Kidney glomerular epithelial cell (primary cell): ENCODE data around the gene ICOSLG.
"Not testable (repeated sequence)": the region's sequence is repeated elsewhere in the genome, so short reads cannot be mapped to it uniquely, and the experiment has no call there.

Experiments
- DNase-seq: peaks from one replicate; lab custom pipeline; 2025; lab: John Stamatoyannopoulos, UW

The ICOSLG gene

DNA sequence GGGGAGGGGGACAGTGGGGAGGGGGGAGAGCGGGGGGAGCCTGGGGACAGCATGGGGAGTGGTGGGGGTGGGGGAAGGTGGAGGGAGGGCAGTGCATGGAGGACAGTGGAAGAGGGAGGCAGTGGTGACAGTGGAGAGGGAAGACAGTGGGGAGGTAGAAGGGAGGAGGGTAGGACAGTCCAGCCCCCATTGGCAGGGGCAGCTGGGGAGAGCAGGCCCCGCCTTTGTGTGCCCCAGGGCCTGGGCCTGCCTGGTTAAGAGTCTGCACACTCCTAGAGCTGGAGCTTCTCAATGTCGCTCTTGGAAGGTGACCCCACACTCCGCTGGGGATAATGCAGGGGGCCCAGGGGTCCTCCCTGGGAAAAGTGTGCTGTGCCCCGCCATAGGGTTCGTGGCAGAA lies 15.1 kb downstream of the ICOSLG start:
- not testable (repeated sequence) for DNase-seq

DNA sequence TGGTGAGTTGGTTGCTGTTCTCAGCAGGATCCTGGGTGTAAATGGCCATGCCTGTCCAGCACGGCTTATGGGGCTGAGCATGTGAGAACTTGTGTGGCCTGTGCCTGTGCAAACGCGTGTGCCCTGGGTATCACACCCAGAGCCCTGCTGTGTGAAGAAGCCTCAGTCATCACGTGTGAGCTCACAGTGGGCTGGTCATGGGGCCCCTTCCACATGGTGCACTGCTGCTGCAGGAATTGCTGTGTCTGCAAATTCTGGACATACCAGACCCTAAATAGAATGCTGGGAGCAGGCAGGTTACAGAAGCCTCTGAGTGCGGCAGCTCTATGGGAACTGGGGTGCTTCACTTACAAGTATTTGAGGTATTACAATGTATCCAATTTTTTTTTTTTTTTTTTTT lies 17.4 kb downstream of the ICOSLG start:
- not testable (repeated sequence) for DNase-seq

DNA sequence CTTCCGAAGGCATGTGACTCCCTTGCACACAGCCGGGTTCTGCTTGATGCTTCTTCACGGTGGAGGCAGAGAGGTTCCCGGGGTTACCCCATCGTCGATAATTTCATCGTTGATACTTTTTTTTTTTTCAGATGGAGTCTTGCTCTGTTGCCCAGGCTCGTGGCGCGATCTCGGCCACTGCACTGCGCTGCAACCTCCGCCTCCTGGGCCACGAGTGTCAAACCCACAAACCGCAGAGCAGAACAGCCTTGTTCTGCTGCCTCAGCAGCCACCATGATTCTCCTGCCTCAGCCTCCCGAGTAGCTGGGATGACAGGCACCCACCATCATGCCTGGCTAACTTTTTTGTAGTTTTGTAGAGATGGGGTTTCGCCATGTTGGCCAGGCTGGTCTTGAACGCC lies 20.1 kb downstream of the ICOSLG start:
- not testable (repeated sequence) for DNase-seq

DNA sequence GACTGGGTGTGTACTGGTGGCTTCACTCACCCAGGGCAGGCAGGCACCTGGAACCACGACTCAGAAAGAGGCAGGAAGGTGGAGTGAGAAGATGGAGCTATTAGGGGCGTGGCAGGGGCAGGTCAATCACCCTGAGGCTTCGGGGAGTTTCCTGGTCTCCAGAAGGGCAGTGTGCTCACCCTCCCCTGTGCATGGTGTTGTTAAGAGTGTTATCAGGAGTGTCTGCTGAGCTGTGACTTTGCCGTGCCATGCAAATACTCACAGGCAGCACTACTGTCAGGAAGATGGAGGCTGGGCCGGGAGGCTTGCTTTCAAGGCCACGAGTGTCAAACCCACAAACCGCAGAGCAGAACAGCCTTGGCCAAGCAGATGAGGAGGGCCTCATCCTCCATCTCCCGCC lies 22.3 kb downstream of the ICOSLG start:
- DNase-seq = not testable (repeated sequence)

DNA sequence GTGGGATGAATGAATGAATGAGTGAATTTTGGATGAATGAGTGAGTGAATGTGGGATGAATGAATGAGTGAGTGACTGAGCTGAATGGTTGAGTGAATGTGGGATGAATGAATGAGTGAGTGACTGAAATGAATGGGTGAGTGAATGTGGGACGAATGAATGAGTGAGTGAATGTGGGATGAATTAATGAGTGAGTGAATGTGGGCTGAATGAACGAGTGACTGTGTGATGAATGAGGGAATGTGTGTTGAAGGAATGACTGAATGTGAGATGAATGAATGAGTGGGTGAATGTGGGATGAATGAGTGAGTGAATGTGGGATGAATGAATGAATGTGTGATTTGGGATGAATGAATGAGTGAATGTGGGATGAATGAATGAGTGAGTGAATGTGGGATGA lies 28.8 kb downstream of the ICOSLG start:
- DNase-seq = not testable (repeated sequence)

DNA sequence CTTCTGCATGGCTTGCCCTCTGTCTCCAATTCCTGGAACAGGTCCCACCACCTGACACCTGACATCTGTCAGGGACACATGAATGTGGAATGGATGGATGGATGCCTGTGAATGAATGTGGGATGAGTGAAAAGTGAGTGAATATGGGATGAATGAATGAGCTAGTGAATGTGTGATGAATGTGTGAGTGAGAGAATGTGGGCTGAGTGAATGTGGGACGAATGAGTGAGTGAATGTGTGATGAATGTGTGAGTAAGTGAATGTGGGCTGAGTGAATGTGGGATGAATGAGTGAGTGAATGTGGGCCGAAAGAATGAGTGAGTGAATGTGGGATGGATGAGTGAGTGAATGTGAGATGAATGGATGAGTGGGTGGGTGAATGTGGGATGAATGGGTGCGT lies 29.2 kb downstream of the ICOSLG start:
- not testable (repeated sequence) for DNase-seq

DNA sequence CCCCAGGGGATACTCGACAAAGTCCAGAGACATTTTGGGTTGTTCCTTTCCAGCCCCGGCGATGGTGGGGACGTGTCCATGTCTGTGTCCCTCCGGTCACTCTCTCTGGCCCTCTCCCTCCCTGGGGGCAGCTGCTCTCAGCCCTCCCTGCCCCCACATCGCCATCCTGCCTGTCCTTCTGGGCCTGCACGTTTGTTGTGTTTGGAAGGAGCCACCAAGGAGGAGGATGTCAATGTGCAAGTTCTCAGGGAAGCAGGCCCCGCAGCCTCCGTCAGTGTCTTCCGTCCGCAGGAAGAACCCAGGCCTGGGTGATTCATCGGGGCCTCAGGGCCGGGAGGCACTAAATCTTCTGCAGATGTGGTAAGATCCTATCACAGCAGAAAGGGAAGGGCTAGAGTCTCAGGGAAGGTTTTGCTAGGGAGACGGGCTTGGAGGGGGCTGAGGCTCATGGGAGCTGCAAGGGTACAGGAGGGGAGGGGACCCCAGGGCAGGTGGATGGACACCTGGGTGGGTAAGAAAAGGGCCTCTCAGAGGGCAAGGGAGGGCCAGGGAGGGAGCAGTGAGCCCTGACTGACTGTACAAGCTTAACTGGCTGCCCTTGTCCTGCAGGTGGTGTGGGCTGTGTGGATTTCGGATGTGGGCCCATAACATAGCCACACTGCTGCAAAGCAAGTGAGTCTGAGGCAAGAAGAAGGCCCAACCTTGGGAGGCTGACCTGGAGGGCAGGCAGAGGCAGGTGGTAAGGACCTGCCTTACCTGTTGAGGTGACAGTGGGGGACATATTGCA lies 32.7 kb downstream of the ICOSLG start:
- DNase-seq = not testable (repeated sequence)

DNA sequence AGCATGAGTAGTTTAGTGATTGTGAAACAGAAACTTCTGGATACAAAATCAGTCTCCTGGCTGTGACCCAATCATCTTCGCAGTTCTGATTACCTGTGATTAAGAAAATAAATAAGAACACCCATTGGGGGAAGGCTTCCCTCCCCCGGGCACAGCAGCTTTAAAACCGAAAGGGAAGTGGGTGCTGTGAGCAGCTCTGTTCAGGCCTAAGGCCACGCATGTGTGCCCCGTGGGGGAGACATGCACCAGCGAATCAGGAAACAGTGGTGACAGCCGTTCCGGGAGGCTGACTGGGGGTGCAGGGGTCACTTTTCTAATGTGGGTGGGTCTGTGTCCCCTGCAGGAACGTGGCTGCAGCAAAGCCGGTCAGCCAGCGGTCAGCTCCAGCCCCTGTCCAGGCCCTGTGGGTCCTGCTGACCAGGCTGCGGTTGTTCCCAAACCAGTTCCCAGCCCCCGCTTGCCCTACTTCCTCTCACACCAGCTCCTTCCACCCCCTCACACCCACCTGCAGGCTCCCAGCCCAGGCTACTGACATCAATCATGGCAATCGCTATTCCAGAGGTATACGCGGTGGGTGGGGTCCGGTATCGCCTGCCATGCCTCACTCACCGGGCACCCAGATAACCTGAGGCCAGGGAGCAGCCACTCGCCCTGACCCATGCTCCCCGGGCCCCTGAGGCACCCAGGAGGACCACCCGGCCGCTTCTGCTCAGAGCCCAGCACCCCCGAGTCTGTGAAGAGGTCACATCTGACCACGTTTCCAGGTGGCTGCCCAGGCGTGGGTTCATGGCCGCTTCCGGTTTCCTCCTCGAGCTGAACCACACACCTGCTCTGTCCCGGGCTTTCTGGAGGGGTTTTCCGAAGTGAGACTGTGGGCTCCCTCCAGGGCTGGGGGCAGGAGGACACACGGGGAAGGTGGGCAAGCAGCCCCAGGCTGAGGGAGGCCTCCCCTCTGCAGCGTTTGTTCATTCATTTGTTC lies 33.8 kb downstream of the ICOSLG start:
- not testable (repeated sequence) for DNase-seq

DNA sequence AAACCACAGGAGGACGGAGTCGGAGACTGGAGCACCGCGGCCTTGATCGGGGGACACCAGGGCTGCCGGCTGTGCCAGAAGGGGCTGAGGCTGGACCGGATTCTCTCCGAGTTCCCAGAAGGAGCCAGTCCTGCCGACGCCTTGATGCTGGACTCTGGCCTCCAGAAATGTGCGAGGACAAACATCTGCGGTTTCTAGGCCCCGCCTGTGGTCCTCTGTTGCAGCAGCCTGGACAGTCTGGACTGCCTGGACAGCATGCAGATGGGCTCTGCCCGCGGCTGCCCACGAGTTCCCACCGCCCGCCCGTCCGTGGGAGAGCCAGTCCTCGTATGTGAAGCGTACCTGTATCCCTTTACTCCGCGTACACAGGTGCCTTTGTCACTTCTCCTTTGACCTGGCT lies 34.6 kb downstream of the ICOSLG start:
- DNase-seq = not testable (repeated sequence)

DNA sequence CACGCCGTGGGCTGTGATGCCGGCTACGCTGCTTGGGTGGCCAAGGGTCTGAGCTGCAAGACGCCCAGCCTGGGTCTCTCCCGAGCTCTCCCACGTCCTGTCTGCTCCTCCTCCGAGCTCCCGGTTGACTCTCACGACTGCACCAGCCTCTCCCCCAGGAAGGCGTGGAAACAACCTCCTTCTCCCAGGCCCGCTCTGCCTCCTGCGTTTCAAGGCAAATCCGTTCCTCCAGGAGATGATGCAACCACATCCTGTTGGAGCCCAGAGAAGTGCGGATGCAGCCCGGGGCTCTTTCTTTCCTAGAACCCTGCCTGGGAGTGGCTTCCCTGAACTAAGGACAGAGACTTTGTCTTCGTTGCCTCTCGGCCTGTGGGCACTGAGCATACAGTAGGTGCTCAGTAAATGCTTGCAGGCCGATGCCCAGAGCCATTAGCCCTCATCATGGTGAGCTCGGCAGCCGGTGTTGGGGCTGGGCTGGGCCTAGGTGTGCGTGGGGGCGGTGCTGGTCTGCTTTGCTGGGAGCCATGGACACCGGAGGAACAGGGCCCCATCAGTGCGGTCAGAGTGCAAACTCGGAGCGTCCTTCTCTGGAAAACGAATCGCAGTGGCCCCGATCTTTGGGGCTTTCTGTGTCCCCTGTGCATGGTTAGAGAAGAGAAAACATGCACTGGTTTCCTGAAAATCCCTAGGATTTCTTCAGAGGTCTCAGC lies 38.0 kb downstream of the ICOSLG start:
- not testable (repeated sequence) for DNase-seq

DNA sequence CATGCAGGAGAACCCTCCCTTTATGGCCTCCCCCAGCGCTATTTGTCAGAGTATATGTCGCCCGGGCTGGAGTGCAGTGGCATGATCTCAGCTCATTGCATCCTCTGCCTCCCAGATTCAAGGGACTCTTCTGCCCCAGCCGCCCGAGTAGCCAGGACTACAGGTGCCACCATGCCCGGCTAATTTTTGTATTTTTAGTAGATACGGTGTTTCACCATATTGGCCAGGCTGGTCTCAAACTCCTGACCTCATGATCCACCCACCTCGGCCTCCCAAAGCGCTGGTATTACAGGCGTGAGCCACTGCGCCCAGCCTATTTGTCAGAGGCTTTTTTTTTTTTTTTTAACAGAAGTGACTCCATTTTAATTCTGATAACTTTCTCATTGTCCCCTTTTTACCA lies 40.7 kb downstream of the ICOSLG start:
- DNase-seq = not testable (repeated sequence)

DNA sequence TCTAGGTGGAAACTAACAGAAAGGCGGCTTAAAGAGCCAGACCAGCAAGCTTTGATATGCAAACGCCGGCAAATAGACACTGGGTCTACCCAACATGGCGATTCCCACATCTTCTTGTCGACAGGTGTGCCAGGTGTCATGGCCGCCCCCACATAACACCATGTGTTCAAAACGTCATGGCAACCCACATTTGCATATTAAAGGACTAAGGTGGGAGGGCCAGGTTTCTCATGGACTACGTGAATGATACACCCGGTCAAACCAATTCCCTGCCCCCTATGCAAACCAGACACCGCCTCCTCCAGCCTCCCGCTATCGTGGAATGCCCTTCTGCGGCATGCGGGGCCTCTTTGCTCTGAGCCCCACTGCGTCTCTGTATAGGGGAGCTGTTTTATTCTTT lies 41.3 kb downstream of the ICOSLG start:
- no peak for DNase-seq

DNA sequence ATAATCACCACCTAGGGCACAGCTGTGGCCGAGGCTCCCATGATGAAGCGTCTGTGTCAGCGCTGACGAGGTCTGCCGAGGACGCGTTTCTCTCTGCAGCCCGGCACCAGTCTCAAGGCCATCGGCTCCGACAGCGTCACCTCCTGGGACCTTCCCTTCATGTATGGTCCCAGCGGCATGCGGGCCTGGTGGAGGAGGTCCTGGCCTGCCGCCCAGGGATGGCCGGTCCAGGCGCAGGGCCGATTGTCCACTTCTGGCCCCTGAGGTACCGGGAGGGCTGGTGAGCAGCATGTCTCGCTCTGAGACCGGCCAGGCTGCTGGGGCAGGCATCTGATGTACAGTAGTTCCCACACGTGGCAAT lies 43.6 kb downstream of the ICOSLG start:
- DNase-seq = not testable (repeated sequence)

DNA sequence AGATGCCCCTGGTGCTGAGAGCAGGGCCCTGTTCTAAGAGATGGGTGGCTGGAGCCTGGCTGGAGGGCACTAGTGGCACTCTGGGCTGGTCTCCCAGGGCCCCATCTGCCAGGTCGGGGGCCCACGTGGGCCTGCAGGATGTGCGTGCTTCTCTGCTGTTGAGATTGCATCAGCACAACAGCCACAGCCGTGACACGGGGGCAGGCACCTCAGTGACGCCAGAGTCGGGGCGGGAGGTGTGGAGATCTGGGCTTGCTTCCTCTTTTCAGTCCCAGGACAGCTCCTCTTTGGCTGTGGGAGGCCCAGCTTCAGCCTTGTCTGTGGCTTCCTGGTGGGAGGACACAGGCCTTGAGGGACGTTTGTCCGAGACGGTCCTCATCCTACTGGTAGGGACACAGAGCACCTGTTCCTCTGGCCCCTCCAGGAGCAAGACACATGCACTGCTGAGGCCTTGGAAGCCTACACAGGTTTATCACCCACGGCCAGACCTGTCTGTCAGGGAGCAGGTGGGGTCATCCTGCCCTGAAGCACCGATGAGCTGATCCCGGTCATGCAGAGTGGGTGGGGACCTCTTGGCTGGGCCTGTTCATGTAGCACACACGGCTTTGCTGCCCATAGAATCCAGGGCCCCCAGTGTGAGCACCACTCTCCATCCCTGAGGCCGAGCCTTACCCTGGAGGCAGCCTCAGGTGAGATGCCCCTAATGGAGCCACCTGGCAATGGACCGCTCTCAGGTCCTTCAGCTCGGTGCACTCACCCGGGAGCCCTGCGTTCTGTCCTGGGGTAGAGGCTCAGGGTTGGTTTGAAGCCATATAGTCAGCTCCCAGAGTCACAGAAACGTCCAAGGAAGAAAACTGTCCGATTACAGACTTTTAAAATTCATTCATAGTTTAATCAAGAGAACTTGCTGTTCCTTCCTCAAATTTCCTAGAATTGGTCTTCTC lies 44.3 kb downstream of the ICOSLG start:
- not testable (repeated sequence) for DNase-seq

DNA sequence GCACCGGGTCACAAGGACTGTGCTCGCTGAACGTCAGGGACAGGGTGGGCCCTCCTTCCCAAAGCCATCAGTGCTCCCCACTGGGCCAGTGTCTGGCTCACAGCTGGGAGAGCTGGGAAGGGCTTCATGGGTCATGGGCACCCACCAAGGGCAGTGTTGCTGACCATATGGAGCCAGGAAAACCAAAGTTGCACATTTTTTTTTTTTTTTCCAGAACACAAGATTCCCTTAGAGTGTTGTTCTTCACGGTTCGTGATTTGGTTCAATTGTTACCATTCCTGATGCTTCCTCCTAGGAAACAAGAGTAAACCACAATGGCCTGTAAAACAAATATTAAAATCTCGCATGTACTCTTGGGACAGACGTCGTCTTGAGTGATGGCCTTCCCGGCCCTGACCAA lies 45.9 kb downstream of the ICOSLG start:
- DNase-seq = not testable (repeated sequence)

DNA sequence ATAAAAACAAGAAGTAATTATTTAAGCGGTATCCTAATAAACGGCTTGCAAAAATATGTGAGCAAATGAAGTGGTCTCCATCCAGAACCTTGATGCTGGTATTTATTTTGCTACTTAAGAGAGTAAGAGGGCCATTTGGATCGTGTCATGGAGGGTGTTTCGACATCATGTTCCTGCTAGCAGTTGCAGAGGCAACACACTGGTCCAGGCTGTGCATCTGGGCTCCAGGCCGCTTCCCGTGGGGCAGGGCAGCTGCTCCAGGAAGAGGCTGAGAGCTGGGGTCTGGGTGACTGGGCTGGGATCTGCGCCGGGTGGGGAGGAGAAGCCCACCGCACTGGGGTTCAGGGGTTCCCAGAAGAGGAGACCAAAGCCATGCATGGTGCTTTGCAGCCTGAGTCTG lies 46.3 kb downstream of the ICOSLG start:
- not testable (repeated sequence) for DNase-seq

DNA sequence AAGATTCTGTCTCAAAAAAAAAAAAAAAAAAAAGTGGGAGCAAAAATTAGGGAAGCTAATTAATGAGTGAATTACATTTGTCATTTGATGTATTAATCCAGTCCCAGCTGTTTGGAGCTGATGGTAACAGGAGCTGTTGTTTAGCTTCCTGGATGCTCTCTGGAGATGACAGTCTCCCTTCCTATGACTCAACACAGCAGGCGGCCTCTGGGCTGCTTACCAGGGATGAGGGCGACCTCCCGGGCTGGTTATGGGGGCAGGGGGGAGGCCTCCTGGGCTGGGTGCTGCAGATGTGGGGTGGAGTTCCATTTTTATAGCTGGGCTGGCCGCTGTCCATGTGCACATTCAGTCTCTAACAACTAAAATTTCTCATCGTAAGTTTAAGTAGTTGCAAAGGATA lies 47.6 kb downstream of the ICOSLG start:
- not testable (repeated sequence) for DNase-seq

DNA sequence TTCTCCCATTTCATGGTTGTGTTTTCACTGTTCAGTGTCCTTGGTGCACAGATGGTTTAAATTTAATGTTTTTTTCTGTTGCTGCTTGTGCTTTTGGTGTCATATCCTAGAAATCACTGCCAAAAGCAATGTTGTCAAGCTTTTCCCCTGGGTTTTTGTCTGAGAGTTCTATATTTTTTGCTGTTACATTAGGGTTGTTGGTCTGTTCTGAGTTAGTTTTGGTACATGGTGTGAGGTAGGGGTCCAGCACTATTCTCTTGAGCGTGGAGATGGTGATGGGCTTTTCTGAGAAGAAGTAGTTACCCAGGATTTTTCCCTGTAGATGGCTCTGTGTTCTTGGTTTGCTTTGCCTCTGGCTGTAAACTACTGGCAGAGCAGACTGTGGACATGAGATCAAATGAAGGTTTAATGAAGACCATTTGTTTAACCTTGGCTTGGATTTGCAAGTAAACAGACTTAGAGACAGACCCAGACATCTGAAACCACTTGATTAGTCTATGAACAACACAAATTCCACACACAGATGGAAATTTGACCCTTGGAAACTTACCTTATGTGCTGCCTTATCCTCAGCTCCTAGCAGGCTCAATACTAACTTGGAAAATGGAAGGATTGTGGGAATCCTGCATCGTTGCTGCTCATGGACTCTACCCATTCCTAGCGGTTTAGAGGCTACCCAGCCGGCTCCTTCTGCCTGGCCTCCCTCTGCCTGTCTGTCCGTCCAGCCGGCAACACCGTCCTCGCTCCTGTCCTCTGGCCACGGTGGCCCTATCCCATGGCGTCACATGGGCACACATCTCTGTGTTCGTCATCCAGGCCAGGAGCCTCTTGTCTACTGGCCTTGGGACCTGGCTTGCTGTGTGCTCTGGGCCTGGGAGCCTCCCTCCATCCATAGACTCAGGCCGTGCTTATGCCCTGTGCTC lies 50.1 kb downstream of the ICOSLG start:
- not testable (repeated sequence) for DNase-seq

DNA sequence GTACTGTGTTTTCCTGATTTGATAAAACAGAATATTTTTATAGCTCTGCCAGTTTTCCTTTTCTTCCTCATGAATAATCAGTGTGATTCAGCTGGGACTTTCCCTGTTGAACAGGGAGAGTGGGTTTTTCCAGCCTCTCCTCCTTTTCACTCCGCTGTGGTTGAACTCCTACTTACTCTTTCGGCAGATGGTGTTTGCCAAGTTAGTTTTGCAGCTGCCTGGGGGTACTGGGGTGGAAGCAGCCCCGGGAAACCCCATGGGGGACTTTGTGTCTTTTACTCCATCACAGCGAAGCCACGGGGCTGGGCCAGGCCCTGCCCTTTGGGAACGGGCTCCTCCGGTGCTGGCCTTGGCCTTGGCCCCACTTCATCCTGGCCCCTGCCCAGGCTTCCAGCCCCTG lies 55.9 kb downstream of the ICOSLG start:
- not testable (repeated sequence) for DNase-seq

DNA sequence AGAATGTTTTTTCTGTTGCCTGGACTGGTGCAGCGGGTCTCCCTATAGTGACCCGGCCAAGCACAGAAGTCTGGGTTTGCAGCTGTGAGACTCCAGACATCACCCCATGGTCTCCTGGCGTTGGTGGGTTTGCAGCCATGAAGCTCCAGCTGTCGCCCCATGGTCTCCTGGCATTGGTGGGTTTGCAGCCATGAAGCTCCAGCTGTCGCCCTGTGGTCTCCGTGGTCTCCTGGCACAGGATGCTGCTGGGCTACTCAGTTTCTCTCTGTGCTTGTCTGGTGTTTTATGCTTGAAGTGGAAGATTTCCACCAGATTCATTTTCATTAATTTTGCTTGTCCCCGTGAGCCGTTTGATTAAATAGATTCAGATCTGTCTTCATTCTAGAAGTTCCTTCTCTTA lies 58.5 kb downstream of the ICOSLG start:
- DNase-seq = not testable (repeated sequence)
